Measurements from ENCODE around the gene BMP7. TPM values are rescaled to one million over a fixed set of nuclear protein-coding genes. Genes with fewer than 3 reads are reported as not detected.

The BMP7 gene
- total RNA-seq, 4 donors from 2014 or later = 4.6 to 7.1 (median 5.6) TPM

- intact Hi-C loops (cut with DNase I) = no loop called here
- Histone ChIP-seq H3K27ac (replicated peaks in 1 of 4) (no peak overlapping the region), H3K4me3 (no peak overlapping the region), H3K27me3 (peaks cover 0 to 25% (median 0%) of the 10 kb centered on the region in 4 donors), H3K4me1 (no peaks in the 10 kb centered on the region), H3K9me3 (no peaks in the 10 kb centered on the region), H3K36me3 (no peaks in the 10 kb centered on the region)
- TF ChIP-seq, protein P1, sequence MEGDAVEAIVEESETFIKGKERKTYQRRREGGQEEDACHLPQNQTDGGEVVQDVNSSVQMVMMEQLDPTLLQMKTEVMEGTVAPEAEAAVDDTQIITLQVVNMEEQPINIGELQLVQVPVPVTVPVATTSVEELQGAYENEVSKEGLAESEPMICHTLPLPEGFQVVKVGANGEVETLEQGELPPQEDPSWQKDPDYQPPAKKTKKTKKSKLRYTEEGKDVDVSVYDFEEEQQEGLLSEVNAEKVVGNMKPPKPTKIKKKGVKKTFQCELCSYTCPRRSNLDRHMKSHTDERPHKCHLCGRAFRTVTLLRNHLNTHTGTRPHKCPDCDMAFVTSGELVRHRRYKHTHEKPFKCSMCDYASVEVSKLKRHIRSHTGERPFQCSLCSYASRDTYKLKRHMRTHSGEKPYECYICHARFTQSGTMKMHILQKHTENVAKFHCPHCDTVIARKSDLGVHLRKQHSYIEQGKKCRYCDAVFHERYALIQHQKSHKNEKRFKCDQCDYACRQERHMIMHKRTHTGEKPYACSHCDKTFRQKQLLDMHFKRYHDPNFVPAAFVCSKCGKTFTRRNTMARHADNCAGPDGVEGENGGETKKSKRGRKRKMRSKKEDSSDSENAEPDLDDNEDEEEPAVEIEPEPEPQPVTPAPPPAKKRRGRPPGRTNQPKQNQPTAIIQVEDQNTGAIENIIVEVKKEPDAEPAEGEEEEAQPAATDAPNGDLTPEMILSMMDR (IDR thresholded peaks at IDR 0.05) = no peak
- TF ChIP-seq POLR2AphosphoS5 (IDR thresholded peaks at IDR 0.05) (no peak), EP300 (IDR thresholded peaks at IDR 0.05) (no peak), POLR2A (IDR thresholded peaks at IDR 0.05; ENCODE audit: low read depth) (no peak)
- no peak for DNase-seq (ENCODE audit: extremely low spot score)
- WGBS = 79% methylated on average over 8 of the region's 8 CpGs
Measured at GRCh38 chr20:57231161-57231560, 35.3 kb downstream of the BMP7 start.

GRCh38 chr20:57230247-57230646 lies 36.2 kb downstream of the BMP7 start:
- Histone ChIP-seq H3K27ac (replicated peaks in 1 of 4) (no peak overlapping the region), H3K4me3 (no peak overlapping the region), H3K27me3 (peaks cover 0 to 19% (median 0%) of the 10 kb centered on the region in 4 donors), H3K9me3 (no peaks in the 10 kb centered on the region), H3K36me3 (no peaks in the 10 kb centered on the region), H3K4me1 (no peaks in the 10 kb centered on the region)
- DNase-seq (ENCODE audit: extremely low spot score) = no peak
- WGBS = 74% methylated on average over 6 of the region's 8 CpGs
- intact Hi-C loops (cut with DNase I) = no loop called here
- TF ChIP-seq, protein P1 (IDR thresholded peaks at IDR 0.05) = no peak
- TF ChIP-seq EP300 (IDR thresholded peaks at IDR 0.05) (no peak), POLR2AphosphoS5 (IDR thresholded peaks at IDR 0.05) (no peak), POLR2A (IDR thresholded peaks at IDR 0.05; ENCODE audit: low read depth) (no peak)

GRCh38 chr20:57229490-57229889 lies 37.0 kb downstream of the BMP7 start:
- Histone ChIP-seq H3K27ac (replicated peaks in 1 of 4) (no peak overlapping the region), H3K4me3 (no peak overlapping the region), H3K36me3 (no peaks in the 10 kb centered on the region), H3K4me1 (peaks cover 0 to 4% (median 1%) of the 10 kb centered on the region in 4 donors), H3K27me3 (peaks cover 0 to 12% (median 0%) of the 10 kb centered on the region in 4 donors), H3K9me3 (no peaks in the 10 kb centered on the region)
- WGBS = 76% methylated on average over 4 of the region's 4 CpGs
- TF ChIP-seq POLR2AphosphoS5 (IDR thresholded peaks at IDR 0.05) (no peak), POLR2A (IDR thresholded peaks at IDR 0.05; ENCODE audit: low read depth) (no peak), EP300 (IDR thresholded peaks at IDR 0.05) (no peak)
- TF ChIP-seq, protein P1 (IDR thresholded peaks at IDR 0.05) = no peak
- no peak for DNase-seq (ENCODE audit: extremely low spot score)
- intact Hi-C loops (cut with DNase I) = no loop called here

DNA sequence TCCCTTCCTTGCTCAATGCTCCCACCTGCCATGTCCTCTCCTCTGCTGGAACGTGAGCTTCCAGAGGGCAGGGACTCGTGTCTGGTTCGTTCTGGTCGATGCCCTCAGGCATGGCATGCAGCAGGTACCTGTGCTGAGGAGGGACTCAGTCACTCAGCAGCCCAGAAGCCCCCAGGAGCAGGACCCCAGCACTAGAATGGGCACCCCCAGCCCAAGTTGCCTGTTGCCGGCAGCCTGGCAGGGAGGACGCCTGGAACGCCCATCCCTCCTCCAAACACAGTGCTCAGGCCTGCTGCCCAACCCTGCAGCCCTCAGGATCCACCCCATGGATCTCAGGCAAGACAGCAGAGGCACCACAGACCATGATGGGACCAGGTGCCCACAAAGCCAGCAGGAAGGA lies 40.6 kb downstream of the BMP7 start:
- TF ChIP-seq EP300 (IDR thresholded peaks at IDR 0.05) = no peak
- no peak for TF ChIP-seq POLR2A (IDR thresholded peaks at IDR 0.05; ENCODE audit: low read depth)
- TF ChIP-seq, protein P1 (IDR thresholded peaks at IDR 0.05) = no peak
- no peak for TF ChIP-seq POLR2AphosphoS5 (IDR thresholded peaks at IDR 0.05)
- DNase-seq (ENCODE audit: extremely low spot score) = no peak
- Histone ChIP-seq H3K27ac (replicated peaks in 1 of 4) (no peak overlapping the region), H3K4me3 (no peak overlapping the region), H3K4me1 (peaks cover 0 to 15% (median 11%) of the 10 kb centered on the region in 4 donors), H3K27me3 (no peaks in the 10 kb centered on the region), H3K9me3 (no peaks in the 10 kb centered on the region), H3K36me3 (no peaks in the 10 kb centered on the region)
- 86% methylated on average over 7 of the region's 7 CpGs for WGBS
- intact Hi-C loops (cut with DNase I) = no loop called here

- Histone ChIP-seq H3K9me3 (no peaks in the 10 kb centered on the region), H3K36me3 (no peaks in the 10 kb centered on the region), H3K27ac (replicated peaks in 1 of 4) (no peak overlapping the region), H3K4me1 (peaks cover 0 to 15% (median 11%) of the 10 kb centered on the region in 4 donors), H3K27me3 (no peaks in the 10 kb centered on the region), H3K4me3 (no peak overlapping the region)
- no peak for DNase-seq (ENCODE audit: extremely low spot score)
- intact Hi-C loops (cut with DNase I) = no loop called here
- TF ChIP-seq POLR2AphosphoS5 (IDR thresholded peaks at IDR 0.05) (no peak), EP300 (IDR thresholded peaks at IDR 0.05) (no peak), POLR2A (IDR thresholded peaks at IDR 0.05; ENCODE audit: low read depth) (no peak)
- TF ChIP-seq, protein P1 (IDR thresholded peaks at IDR 0.05) = no peak
- WGBS = 90% methylated on average over 4 of the region's 4 CpGs
Measured at GRCh38 chr20:57225197-57225733, 41.2 kb downstream of the BMP7 start.
